BLaER1 (cell line): ENCODE results near the gene ZNF366.

ENCODE experiments used
- H3K27ac ChIP-seq: shearing (Covaris generic); formaldehyde crosslinking; 2 replicates; pipeline ENCODE4 v1.8.1; 2022
- H3K27me3 ChIP-seq: shearing (Covaris generic); formaldehyde crosslinking; 2 replicates; pipeline ENCODE4 v1.8.1; 2022
- H3K36me3 ChIP-seq: shearing (Covaris generic); formaldehyde crosslinking; 2 replicates; pipeline ENCODE4 v1.8.1; 2022
- H3K4me1 ChIP-seq: shearing (Covaris generic); formaldehyde crosslinking; 2 replicates; pipeline ENCODE4 v1.8.1; 2022
- H3K4me2 ChIP-seq: shearing (Covaris generic); formaldehyde crosslinking; 2 replicates; pipeline ENCODE4 v1.8.1; 2022
- H3K4me3 ChIP-seq: shearing (Covaris generic); formaldehyde crosslinking; 2 replicates; pipeline ENCODE4 v1.8.1; 2022
- H3K9ac ChIP-seq: shearing (Covaris generic); formaldehyde crosslinking; 2 replicates; pipeline ENCODE4 v1.8.1; 2022
- H3K9me3 ChIP-seq: shearing (Covaris generic); formaldehyde crosslinking; 2 replicates; pipeline ENCODE4 v1.8.1; 2022
- H4K20me1 ChIP-seq: shearing (Covaris generic); formaldehyde crosslinking; 2 replicates; pipeline ENCODE4 v1.8.1; 2022
- Cebpa-rat ChIP-seq: shearing (Covaris generic); IDR thresholded peaks from 2 replicates; pipeline ENCODE4 v1.8.1; 2022

Gene ZNF366

DNA sequence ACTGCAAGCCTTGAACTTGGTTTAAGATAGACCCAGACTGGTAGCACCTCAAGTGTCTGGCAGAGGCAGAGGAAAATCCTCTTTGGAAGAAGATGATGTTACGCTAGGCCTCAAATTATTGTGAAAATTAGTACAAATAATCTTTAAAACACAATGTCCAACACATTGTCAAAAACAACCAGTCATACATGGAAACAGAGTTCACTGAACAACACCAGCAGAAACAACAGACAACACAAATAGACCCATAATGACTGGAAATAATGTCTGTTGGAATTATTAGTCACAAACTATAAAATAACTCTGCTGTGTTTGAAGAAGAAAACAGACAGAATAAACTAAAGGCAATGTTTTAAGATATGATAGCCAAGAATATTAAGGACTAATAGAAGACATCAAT, 15.4 kb upstream of the ZNF366 start:
- Histone ChIP-seq H3K27ac (no peak overlapping the region), H3K4me2 (no peak overlapping the region), H3K27me3 (no peaks in the 10 kb centered on the region), H3K9ac (no peak overlapping the region), H4K20me1 (no peaks in the 10 kb centered on the region), H3K4me3 (no peak overlapping the region), H3K4me1 (peaks cover 15% of the 10 kb centered on the region), H3K9me3 (peaks cover 26% of the 10 kb centered on the region), H3K36me3 (no peaks in the 10 kb centered on the region)
- TF ChIP-seq Cebpa-rat = no peak

DNA sequence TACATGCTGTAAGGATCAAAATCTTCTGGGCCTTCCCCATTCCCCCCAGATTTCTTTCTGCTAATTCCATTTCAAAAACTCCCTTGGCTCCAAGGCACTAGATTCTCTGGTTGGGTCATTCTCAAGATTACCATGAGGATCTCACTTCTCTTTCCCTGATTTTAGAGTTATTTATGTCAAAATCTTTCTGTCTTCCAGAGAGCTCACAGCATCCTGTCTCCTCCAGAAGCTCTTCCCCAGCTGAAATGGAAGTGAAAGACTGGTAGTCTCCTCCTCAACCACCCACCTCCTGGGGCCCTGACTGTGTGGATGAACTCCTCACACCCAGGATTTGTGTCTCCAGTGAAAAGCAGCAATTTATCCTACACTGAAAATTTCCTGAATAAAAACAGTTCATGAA, 11.9 kb upstream of the ZNF366 start:
- H3K4me1 ChIP-seq = peaks cover 24% of the 10 kb centered on the region
- no peak for TF ChIP-seq Cebpa-rat
- no peaks in the 10 kb centered on the region for H3K27me3 ChIP-seq
- H3K4me3 ChIP-seq = 0 out of 2 replicates have a peak overlapping the region, but pooled peaks have one; percentile 26
- no peaks in the 10 kb centered on the region for H3K36me3 ChIP-seq
- no peak overlapping the region for H3K9ac ChIP-seq
- peaks cover 26% of the 10 kb centered on the region for H3K9me3 ChIP-seq
- H4K20me1 ChIP-seq = no peaks in the 10 kb centered on the region
- no peak overlapping the region for H3K27ac ChIP-seq
- H3K4me2 ChIP-seq = peak overlapping the region; percentile 53; the same call in 1 of the 2 replicates

- H3K36me3 ChIP-seq = no peaks in the 10 kb centered on the region
- no peak overlapping the region for H3K9ac ChIP-seq
- no peak for TF ChIP-seq Cebpa-rat
These were observed 10.9 kb upstream of the ZNF366 start for GRCh38 chr5:72518001-72518683.

GRCh38 chr5:72516916-72517315, 9.7 kb upstream of the ZNF366 start:
- Histone ChIP-seq H3K27me3 (no peaks in the 10 kb centered on the region), H3K9ac (no peak overlapping the region), H3K36me3 (no peaks in the 10 kb centered on the region), H4K20me1 (no peaks in the 10 kb centered on the region), H3K4me2 (no peak overlapping the region), H3K4me3 (no peak overlapping the region), H3K4me1 (peaks cover 24% of the 10 kb centered on the region), H3K27ac (no peak overlapping the region), H3K9me3 (peaks cover 17% of the 10 kb centered on the region; the same call in 1 of the 2 replicates)
- TF ChIP-seq Cebpa-rat = no peak

More at GRCh38 chr5:72518001-72518683, 10.9 kb upstream of the ZNF366 start:
- peaks cover 26% of the 10 kb centered on the region for H3K9me3 ChIP-seq
- H4K20me1 ChIP-seq = no peaks in the 10 kb centered on the region
- H3K27ac ChIP-seq = peak overlapping the region; percentile 15; the same call in 1 of the 2 replicates
- peaks cover 24% of the 10 kb centered on the region for H3K4me1 ChIP-seq
- H3K4me2 ChIP-seq = peak overlapping the region; percentile 53
- no peaks in the 10 kb centered on the region for H3K27me3 ChIP-seq
- 0 out of 2 replicates have a peak overlapping the region, but pooled peaks have one; percentile 26 for H3K4me3 ChIP-seq

DNA sequence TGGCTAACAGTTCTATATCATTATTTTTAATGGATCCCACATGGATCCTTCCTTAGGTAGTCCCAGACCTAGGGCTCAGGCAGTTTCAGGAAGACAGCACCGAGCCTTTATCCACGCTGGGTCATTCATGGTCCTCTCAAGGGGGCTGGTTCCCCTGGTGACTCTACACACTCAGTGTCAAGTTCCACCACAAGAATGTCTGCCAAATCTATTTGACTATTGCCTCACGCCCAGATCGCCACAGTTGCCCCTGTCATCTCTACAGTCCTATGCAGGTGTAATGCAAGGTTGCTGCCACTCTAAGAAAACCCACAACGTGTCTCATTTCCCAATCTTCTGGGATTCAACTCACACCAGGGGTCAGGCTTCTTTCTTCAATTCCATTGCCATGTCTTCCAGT, 8.0 kb upstream of the ZNF366 start:
- no peak for TF ChIP-seq Cebpa-rat
- H3K4me2 ChIP-seq = no peak overlapping the region
- H3K4me3 ChIP-seq = no peak overlapping the region
- H3K27ac ChIP-seq = no peak overlapping the region
- H3K27me3 ChIP-seq = no peaks in the 10 kb centered on the region
- H3K9ac ChIP-seq = no peak overlapping the region
- H3K4me1 ChIP-seq = peaks cover 37% of the 10 kb centered on the region
- H3K36me3 ChIP-seq = no peaks in the 10 kb centered on the region
- no peaks in the 10 kb centered on the region for H4K20me1 ChIP-seq
- peaks cover 14% of the 10 kb centered on the region; the same call in 1 of the 2 replicates for H3K9me3 ChIP-seq

- H3K4me3 ChIP-seq = no peak overlapping the region
- H3K4me2 ChIP-seq = no peak overlapping the region
- H3K4me1 ChIP-seq = peaks cover 35% of the 10 kb centered on the region
- no peaks in the 10 kb centered on the region for H3K9me3 ChIP-seq
- H3K36me3 ChIP-seq = no peaks in the 10 kb centered on the region
- H4K20me1 ChIP-seq = no peaks in the 10 kb centered on the region
- TF ChIP-seq Cebpa-rat = no peak
- H3K27me3 ChIP-seq = no peaks in the 10 kb centered on the region
- H3K27ac ChIP-seq = no peak overlapping the region
- no peak overlapping the region for H3K9ac ChIP-seq
These were observed 5.3 kb upstream of the ZNF366 start for GRCh38 chr5:72512593-72512860.

DNA sequence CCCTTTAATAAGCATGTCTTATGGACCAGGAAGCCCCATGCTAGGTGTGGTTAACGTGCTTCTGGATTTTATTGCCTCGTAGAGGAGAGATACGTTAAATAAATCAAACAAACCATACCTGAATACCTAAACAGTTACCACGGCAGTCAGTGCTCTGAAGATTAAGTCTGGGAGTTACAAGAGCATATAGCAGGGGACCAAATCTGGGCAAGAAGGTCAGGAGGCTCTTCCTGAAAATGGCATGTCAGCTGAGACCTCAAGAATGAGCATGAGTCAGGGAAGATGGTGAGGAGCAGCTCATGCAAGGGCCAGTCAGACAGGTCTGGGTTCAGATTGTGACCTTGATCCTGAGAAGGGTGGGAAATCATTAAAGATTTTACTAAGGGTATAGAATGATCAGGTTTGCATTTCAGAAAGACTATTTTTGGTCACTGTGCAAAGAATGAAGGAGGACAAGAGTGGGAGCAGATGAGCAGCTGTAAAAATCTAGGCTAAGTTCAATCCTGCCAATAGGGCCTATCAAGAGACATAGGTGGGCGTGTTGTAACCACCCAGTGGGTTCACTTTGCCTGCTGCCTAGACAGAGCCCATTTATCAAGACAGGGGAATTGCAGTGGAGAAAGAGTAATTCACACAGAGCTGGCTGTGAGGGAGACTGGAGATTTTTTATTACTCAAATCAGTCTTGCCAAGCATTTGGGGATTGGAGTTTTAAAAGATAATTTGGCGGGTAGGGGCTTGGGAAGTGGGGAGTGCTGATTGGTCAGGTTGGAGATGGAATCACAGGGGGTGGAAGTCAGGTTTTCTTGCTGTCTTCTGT, 4.8 kb upstream of the ZNF366 start:
- Histone ChIP-seq H3K4me2 (no peak overlapping the region), H4K20me1 (no peaks in the 10 kb centered on the region), H3K9me3 (no peaks in the 10 kb centered on the region), H3K4me3 (no peak overlapping the region), H3K27ac (no peak overlapping the region), H3K27me3 (no peaks in the 10 kb centered on the region), H3K36me3 (no peaks in the 10 kb centered on the region), H3K4me1 (peaks cover 35% of the 10 kb centered on the region), H3K9ac (no peak overlapping the region)
- TF ChIP-seq Cebpa-rat = no peak

GRCh38 chr5:72511366-72511765, 4.2 kb upstream of the ZNF366 start:
- Histone ChIP-seq H3K9ac (no peak overlapping the region), H3K36me3 (no peaks in the 10 kb centered on the region), H3K4me2 (no peak overlapping the region), H4K20me1 (no peaks in the 10 kb centered on the region), H3K27ac (no peak overlapping the region), H3K9me3 (no peaks in the 10 kb centered on the region), H3K27me3 (no peaks in the 10 kb centered on the region), H3K4me1 (peaks cover 37% of the 10 kb centered on the region), H3K4me3 (no peak overlapping the region)
- no peak for TF ChIP-seq Cebpa-rat

GRCh38 chr5:72510610-72511181, 3.5 kb upstream of the ZNF366 start:
- Histone ChIP-seq H3K4me3 (no peak overlapping the region), H3K9ac (no peak overlapping the region), H3K36me3 (no peaks in the 10 kb centered on the region), H3K9me3 (no peaks in the 10 kb centered on the region), H3K4me1 (peaks cover 37% of the 10 kb centered on the region), H3K27ac (no peak overlapping the region), H3K27me3 (no peaks in the 10 kb centered on the region), H4K20me1 (no peaks in the 10 kb centered on the region), H3K4me2 (peak overlapping the region; percentile 43)
- no peak for TF ChIP-seq Cebpa-rat

GRCh38 chr5:72509401-72509800, 2.2 kb upstream of the ZNF366 start:
- H4K20me1 ChIP-seq = no peaks in the 10 kb centered on the region
- H3K4me1 ChIP-seq = peaks cover 37% of the 10 kb centered on the region
- no peak overlapping the region for H3K9ac ChIP-seq
- H3K27ac ChIP-seq = no peak overlapping the region
- H3K9me3 ChIP-seq = no peaks in the 10 kb centered on the region
- no peak overlapping the region for H3K4me3 ChIP-seq
- TF ChIP-seq Cebpa-rat = no peak
- H3K36me3 ChIP-seq = no peaks in the 10 kb centered on the region
- H3K27me3 ChIP-seq = no peaks in the 10 kb centered on the region
- no peak overlapping the region for H3K4me2 ChIP-seq
